Kidney epithelial cell (primary cell): Measurements from ENCODE around the gene GDPD5. TPM values are rescaled to one million over a fixed set of nuclear protein-coding genes. Genes with fewer than 3 reads are reported as not detected.
A peak's percentile ranks its signal among the peaks of the same experiment; 100 is the strongest.

Experiments
- DNase-seq: peaks from one replicate; pipeline ENCODE4 v3.0.0-alpha.2; 2010; ENCODE audit warnings: low read depth
- H3K27me3 ChIP-seq: 2 replicates; pipeline ENCODE4 v1.6.0; 2011; ENCODE audit warnings: low read length; ENCODE audit not compliant: control insufficient read depth, insufficient read depth
- H3K36me3 ChIP-seq: 2 replicates; pipeline ENCODE4 v1.5.1; 2011; ENCODE audit warnings: low read length; ENCODE audit not compliant: control insufficient read depth, insufficient read depth
- H3K4me3 ChIP-seq: 2 replicates; pipeline ENCODE4 v1.5.1; 2011; ENCODE audit warnings: low read depth, mild to moderate bottlenecking, control low read depth, low read length
- CTCF ChIP-seq: IDR thresholded peaks from 2 replicates; pipeline ENCODE4 v1.5.1; 2011; ENCODE audit warnings: mild to moderate bottlenecking, moderate library complexity, low read length, control low read depth, inconsistent platforms; ENCODE audit not compliant: insufficient read depth, poor library complexity, severe bottlenecking
- total RNA-seq: library from RNA; depleted of rRNA; stranded (reverse); fragments of >200 nt; gene quantifications from 2 replicates; pipeline ENCODE4 v1.2.3, GENCODE V29; 2015

The GDPD5 gene
- total RNA-seq, 1 donor from 2014 or later = 12.7 TPM

- H3K4me3 ChIP-seq = peak overlapping the region; percentile 40
- peaks cover 46% of the 10 kb centered on the region for H3K27me3 ChIP-seq
- no peaks in the 10 kb centered on the region for H3K36me3 ChIP-seq
- DNase-seq = peak; percentile 63
- no peak for TF ChIP-seq CTCF
These were observed 97.4 kb downstream of the GDPD5 start for GRCh38 chr11:75428281-75428724.

- TF ChIP-seq CTCF = no peak
- Histone ChIP-seq H3K4me3 (no peak overlapping the region), H3K36me3 (no peaks in the 10 kb centered on the region), H3K27me3 (peaks cover 35% of the 10 kb centered on the region)
- DNase-seq = no peak
These were observed 98.6 kb downstream of the GDPD5 start for GRCh38 chr11:75427181-75427580.

DNA sequence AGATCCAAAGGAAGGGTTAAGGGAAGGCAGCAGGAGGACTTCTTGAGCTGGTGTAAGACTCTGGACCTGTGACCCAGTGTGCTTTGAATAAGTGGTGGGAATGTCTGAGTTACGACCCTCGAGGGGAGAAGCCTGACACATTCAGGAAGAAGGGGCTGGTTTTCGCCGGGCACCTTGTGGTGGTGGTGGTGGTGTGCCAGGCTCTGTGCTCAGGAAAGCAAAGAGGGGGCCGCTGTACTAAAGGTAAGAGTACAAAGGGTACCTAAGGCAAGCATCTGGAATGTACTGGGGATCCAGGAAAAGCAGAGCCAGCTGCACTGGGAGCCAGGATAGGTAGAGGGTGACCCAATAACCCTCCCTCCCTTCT, 99.0 kb downstream of the GDPD5 start:
- H3K4me3 ChIP-seq = no peak overlapping the region
- TF ChIP-seq CTCF = no peak
- no peak for DNase-seq
- H3K27me3 ChIP-seq = peaks cover 30% of the 10 kb centered on the region
- H3K36me3 ChIP-seq = no peaks in the 10 kb centered on the region

- peaks cover 17% of the 10 kb centered on the region for H3K27me3 ChIP-seq
- DNase-seq = no peak
- TF ChIP-seq CTCF = peak; percentile 29
- H3K4me3 ChIP-seq = no peak overlapping the region
- no peaks in the 10 kb centered on the region for H3K36me3 ChIP-seq
These were observed 100.3 kb downstream of the GDPD5 start for GRCh38 chr11:75425422-75425821.

- Histone ChIP-seq H3K27me3 (peaks cover 11% of the 10 kb centered on the region), H3K4me3 (no peak overlapping the region), H3K36me3 (no peaks in the 10 kb centered on the region)
- DNase-seq = no peak
- TF ChIP-seq CTCF = no peak
These were observed 101.3 kb downstream of the GDPD5 start for GRCh38 chr11:75424396-75424795.

GRCh38 chr11:75423721-75424120, 102.0 kb downstream of the GDPD5 start:
- DNase-seq = no peak
- Histone ChIP-seq H3K36me3 (no peaks in the 10 kb centered on the region), H3K4me3 (no peak overlapping the region), H3K27me3 (peaks cover 5% of the 10 kb centered on the region)
- no peak for TF ChIP-seq CTCF
